ENCODE results near the gene BRPF1.

GRCh38 chr3:9747267-9747666 lies 15.7 kb downstream of the BRPF1 start:
- no peak for TF ChIP-seq MAX (IDR thresholded peaks at IDR 0.05)
- no peak for TF ChIP-seq EP300 (IDR thresholded peaks at IDR 0.05; ENCODE audit: borderline replicate concordance)

Data from Ishikawa (cell line).